ENCODE data around the gene SMIM7. TPM values are rescaled to one million over a fixed set of nuclear protein-coding genes. Genes with fewer than 3 reads are reported as not detected.

Gene SMIM7
- total RNA-seq, 6 donors from 2014 or later: 71.8 to 129 (median 80.4) TPM

DNA sequence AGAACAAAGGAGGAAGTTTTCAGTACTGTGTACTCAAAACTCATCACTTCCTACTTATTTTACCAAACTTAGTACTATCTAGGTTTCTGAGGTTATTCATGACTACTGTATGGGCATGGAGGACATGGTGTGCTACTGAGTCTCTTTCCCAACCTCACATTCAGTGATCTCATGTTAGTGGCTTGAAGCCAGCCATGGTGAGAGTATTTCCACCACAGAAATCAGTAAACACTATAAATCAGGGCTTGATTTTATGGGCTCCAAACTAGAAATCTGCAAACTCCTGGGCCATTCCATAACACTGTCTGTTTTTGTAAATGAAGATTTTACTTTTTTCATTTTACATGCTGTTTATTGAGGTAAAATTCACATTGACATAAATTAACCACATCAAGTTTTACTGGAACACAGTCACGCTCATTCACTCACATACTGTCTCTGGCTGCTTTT lies 51.6 kb downstream of the SMIM7 start:
- no peaks in the 10 kb centered on the region for H3K27me3 ChIP-seq
- no peaks in the 10 kb centered on the region for H3K9me3 ChIP-seq
- ATAC-seq (ENCODE audit: low FRiP score in 2 of 2): peak; percentile 68 to 87
- peak overlapping the region; percentile 32 to 84 (median 82) for H3K27ac ChIP-seq
- peaks cover 50 to 78% (median 63%) of the 10 kb centered on the region in 4 donors for H3K4me1 ChIP-seq
- TF ChIP-seq EP300 (IDR thresholded peaks at IDR 0.05): peak in 2 of 4 donors; percentile 78 to 91
- peak; percentile 54 to 64 for TF ChIP-seq POLR2AphosphoS5 (IDR thresholded peaks at IDR 0.05)
- TF ChIP-seq POLR2A (IDR thresholded peaks at IDR 0.05): no peak
- no peak overlapping the region for H3K4me3 ChIP-seq
- WGBS, 2 donors: 92% methylated on average over 1 of the region's 1 CpG
- H3K36me3 ChIP-seq: peaks cover 0 to 8% (median 0%) of the 10 kb centered on the region in 4 donors
- peak in 1 of 2 donors; percentile 67 for DNase-seq

DNA sequence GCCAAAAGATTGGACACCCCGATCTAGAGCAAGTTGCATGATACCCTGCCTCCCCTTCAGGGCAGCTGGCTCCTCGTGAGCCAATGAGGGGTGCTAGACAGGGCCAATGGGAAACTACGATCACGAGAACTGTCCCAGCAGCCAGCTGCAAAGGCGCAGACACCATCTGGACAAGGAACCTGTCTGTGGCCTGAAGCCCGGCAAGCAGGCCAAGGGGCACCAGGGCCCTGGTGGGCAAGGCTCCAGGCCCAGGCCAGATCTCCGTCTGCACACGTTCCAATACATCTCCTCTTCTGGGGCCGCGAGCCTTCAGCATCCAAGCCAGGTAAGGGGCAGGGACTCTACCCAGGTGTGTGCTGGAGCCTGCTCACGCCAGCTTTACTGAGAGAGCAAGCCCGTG lies 52.1 kb downstream of the SMIM7 start:
- Histone ChIP-seq H3K4me1 (peaks cover 46 to 78% (median 60%) of the 10 kb centered on the region in 4 donors), H3K27me3 (no peaks in the 10 kb centered on the region), H3K4me3 (no peak overlapping the region), H3K27ac (peak overlapping the region; percentile 20 to 84 (median 82)), H3K36me3 (peaks cover 0 to 8% (median 0%) of the 10 kb centered on the region in 4 donors), H3K9me3 (no peaks in the 10 kb centered on the region)
- TF ChIP-seq, protein P1, sequence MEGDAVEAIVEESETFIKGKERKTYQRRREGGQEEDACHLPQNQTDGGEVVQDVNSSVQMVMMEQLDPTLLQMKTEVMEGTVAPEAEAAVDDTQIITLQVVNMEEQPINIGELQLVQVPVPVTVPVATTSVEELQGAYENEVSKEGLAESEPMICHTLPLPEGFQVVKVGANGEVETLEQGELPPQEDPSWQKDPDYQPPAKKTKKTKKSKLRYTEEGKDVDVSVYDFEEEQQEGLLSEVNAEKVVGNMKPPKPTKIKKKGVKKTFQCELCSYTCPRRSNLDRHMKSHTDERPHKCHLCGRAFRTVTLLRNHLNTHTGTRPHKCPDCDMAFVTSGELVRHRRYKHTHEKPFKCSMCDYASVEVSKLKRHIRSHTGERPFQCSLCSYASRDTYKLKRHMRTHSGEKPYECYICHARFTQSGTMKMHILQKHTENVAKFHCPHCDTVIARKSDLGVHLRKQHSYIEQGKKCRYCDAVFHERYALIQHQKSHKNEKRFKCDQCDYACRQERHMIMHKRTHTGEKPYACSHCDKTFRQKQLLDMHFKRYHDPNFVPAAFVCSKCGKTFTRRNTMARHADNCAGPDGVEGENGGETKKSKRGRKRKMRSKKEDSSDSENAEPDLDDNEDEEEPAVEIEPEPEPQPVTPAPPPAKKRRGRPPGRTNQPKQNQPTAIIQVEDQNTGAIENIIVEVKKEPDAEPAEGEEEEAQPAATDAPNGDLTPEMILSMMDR (IDR thresholded peaks at IDR 0.05): no peak
- TF ChIP-seq POLR2A (IDR thresholded peaks at IDR 0.05): no peak
- no peak for TF ChIP-seq EP300 (IDR thresholded peaks at IDR 0.05)
- no peak for TF ChIP-seq POLR2AphosphoS5 (IDR thresholded peaks at IDR 0.05)
- peak in 1 of 2 donors; percentile 7 for ATAC-seq (ENCODE audit: low FRiP score in 2 of 2)
- peak in 1 of 2 donors; percentile 73 for DNase-seq
- 84 to 91% methylated on average over 12 of the region's 12 CpGs for WGBS, 2 donors

DNA sequence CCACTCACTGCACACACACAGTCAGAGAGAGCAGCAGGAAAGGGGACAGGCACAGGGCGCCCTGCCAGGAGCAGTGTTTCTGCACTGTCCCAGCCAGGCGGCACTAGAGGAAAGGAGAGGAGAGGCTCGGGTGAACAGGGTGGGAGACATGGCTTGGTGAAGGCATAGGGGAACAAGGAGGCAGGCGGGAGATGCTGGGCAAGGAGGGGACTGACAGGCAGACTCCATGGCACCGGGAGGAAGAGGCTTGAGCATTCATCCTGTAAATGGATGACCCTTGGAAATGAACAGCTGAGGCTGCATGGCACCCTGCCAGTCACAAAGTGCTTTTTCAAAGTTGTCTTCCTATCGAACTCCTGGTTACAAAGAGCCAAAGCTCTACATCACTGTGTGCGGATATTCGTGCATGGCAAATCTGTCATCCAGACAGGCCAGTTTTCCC lies 54.4 kb downstream of the SMIM7 start:
- Histone ChIP-seq H3K4me3 (no peak overlapping the region), H3K27ac (peak overlapping the region in 2 of 4 donors; percentile 0 to 24), H3K9me3 (no peaks in the 10 kb centered on the region), H3K4me1 (peaks cover 31 to 67% (median 41%) of the 10 kb centered on the region in 4 donors), H3K27me3 (no peaks in the 10 kb centered on the region), H3K36me3 (peaks cover 0 to 8% (median 0%) of the 10 kb centered on the region in 4 donors)
- DNase-seq (peak in 1 of 2 donors; percentile 45), ATAC-seq (ENCODE audit: low FRiP score in 2 of 2) (peak in 1 of 2 donors; percentile 27)
- TF ChIP-seq, protein P1 (IDR thresholded peaks at IDR 0.05): peak in 1 of 6 experiments; percentile 38
- no peak for TF ChIP-seq EP300 (IDR thresholded peaks at IDR 0.05)
- WGBS, 2 donors: 55 to 68% methylated on average over 8 of the region's 8 CpGs

DNA sequence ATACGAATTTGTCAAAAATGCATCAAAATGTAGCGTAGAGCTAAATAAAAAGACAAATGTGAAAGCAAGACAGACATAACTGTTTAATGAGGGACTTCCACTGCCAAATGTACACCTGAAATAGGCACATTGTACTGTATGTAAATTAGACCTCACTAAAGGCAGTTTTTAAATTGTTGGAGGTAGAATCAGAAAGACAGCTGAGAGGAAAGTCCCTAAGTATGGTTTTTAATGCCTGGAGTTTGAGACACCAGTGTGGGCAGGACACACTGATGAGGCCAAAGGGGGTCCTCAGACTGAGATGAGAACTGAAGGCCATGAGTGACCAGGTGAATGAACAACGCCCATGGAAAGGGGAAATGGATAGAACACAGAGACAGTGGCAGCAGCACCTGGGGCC lies 54.8 kb downstream of the SMIM7 start:
- no peak for ATAC-seq (ENCODE audit: low FRiP score in 2 of 2)
- Histone ChIP-seq H3K9me3 (no peaks in the 10 kb centered on the region), H3K27me3 (no peaks in the 10 kb centered on the region), H3K4me3 (no peak overlapping the region), H3K27ac (peak overlapping the region in 1 of 4 donors; percentile 24), H3K36me3 (peaks cover 0 to 8% (median 0%) of the 10 kb centered on the region in 4 donors), H3K4me1 (peaks cover 27 to 65% (median 37%) of the 10 kb centered on the region in 4 donors)
- 80 to 89% methylated on average over 3 of the region's 3 CpGs for WGBS, 2 donors
- TF ChIP-seq POLR2AphosphoS5 (IDR thresholded peaks at IDR 0.05) (no peak), EP300 (IDR thresholded peaks at IDR 0.05) (no peak), POLR2A (IDR thresholded peaks at IDR 0.05) (no peak)
- TF ChIP-seq, protein P1 (IDR thresholded peaks at IDR 0.05): no peak
- no peak for DNase-seq

DNA sequence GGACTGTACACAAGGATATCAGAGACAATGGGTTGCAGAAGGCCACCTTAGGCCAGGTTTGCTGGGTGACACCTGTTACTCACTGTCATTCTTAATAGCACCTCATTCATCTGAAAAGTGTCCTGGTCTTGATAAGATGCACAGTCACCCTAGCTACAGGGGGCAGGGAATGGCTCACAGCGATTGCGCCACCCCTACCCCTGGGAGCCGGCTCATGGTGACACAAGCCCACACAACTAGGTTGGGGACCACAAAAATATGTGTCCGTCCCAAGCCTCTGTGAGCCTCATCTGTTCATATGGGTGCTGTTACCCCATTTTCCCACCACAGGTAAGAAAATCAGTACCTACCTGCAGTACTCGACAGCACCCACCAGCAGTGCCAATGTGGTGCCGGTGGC lies 55.3 kb downstream of the SMIM7 start:
- H3K9me3 ChIP-seq: no peaks in the 10 kb centered on the region
- no peak overlapping the region for H3K27ac ChIP-seq
- WGBS, 2 donors: 84 to 91% methylated on average over 6 of the region's 6 CpGs
- H3K27me3 ChIP-seq: no peaks in the 10 kb centered on the region
- peaks cover 24 to 67% (median 32%) of the 10 kb centered on the region in 4 donors for H3K4me1 ChIP-seq
- peaks cover 0 to 8% (median 0%) of the 10 kb centered on the region in 4 donors for H3K36me3 ChIP-seq
- no peak for ATAC-seq (ENCODE audit: low FRiP score in 2 of 2)
- TF ChIP-seq POLR2AphosphoS5 (IDR thresholded peaks at IDR 0.05) (no peak), POLR2A (IDR thresholded peaks at IDR 0.05) (no peak), EP300 (IDR thresholded peaks at IDR 0.05) (no peak)
- TF ChIP-seq, protein P1 (IDR thresholded peaks at IDR 0.05): no peak
- H3K4me3 ChIP-seq: no peak overlapping the region
- DNase-seq: no peak
